Loucy (cell line): ENCODE data around the gene OCLN.

Source experiments
- CTCF ChIP-seq: fragments of 200-600 bp; sonication (generic); conservative IDR thresholded peaks from 2 replicates; pipeline ENCODE4 v1.5.1; 2014; ENCODE audit warnings: mild to moderate bottlenecking, antibody characterized with exemption, low read length
- EZH2phosphoT487 ChIP-seq: fragments of 200-600 bp; IDR thresholded peaks from 2 replicates; pipeline ENCODE4 v1.6.1; 2018; ENCODE audit warnings: antibody characterized with exemption, mild to moderate bottlenecking, moderate library complexity, borderline replicate concordance

GRCh38 chr5:69504036-69504435 is 11.4 kb downstream of the OCLN start:
- TF ChIP-seq CTCF (no peak), EZH2phosphoT487 (no peak)
